ENCODE data around the gene KCNMA1.

KCNMA1 gene

DNA sequence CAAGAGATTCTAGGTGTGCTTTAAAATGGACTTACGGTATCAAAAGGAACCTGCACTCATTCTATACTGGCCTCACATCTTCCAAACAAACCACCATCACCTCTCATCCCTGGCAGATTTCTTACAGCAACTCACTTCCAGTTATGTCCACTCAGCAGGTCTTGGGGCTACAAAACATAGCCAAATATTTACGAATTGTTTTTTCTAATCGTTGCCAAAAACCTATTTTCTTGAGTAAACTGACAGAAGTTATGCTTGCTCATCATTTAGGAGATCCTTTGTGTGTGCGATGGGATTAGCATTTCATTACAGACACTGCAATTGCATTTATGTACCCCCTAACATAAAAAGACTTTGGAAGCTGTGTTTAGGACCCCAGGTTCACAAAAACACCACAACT lies 2.7 kb downstream of the KCNMA1 start:
- peaks cover 7% of the 10 kb centered on the region for H3K4me1 ChIP-seq (ENCODE audit: control insufficient read depth, insufficient read depth, low read length)
- no CpG with 5 or more reads among the region's 4 CpGs for WGBS (ENCODE audit: insufficient coverage, insufficient read length)
- H3K9me3 ChIP-seq (ENCODE audit: control insufficient read depth, insufficient read depth, low read length), result no peaks in the 10 kb centered on the region
- H3K27me3 ChIP-seq (ENCODE audit: control insufficient read depth, insufficient read depth, low read length), result peaks cover 29% of the 10 kb centered on the region
- H3K36me3 ChIP-seq (ENCODE audit: control insufficient read depth, insufficient read depth, low read length), result no peaks in the 10 kb centered on the region
- no peak overlapping the region for H3K4me3 ChIP-seq (ENCODE audit: low read length)
- no peak for DNase-seq (ENCODE audit: low read depth, low spot score)
- no peak overlapping the region for H3K27ac ChIP-seq (ENCODE audit: low read length)

DNA sequence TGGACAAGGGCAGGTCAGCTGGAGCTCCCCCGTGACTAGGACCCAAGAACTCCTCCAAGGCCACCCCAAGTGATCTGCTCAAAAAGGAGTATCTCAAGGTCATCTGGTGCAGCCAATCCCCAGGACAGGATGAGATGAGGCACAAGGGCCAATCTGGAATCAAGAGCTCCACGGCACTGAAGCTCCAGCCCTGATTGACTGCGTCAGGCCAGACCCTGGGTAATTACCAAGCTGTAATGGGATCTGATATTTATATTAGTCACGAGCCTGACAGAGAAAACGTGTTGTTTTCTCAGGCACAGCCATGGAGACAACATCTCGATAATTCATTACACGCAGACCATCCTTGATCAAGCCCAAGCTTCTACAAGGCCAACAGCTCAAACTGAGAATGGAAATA lies 4.2 kb downstream of the KCNMA1 start:
- Histone ChIP-seq H3K9me3 (ENCODE audit: control insufficient read depth, insufficient read depth, low read length) (no peaks in the 10 kb centered on the region), H3K27me3 (ENCODE audit: control insufficient read depth, insufficient read depth, low read length) (peaks cover 17% of the 10 kb centered on the region; the same call in 1 of the 2 replicates), H3K4me1 (ENCODE audit: control insufficient read depth, insufficient read depth, low read length) (peaks cover 5% of the 10 kb centered on the region; the same call in 1 of the 2 replicates), H3K36me3 (ENCODE audit: control insufficient read depth, insufficient read depth, low read length) (no peaks in the 10 kb centered on the region), H3K4me3 (ENCODE audit: low read length) (no peak overlapping the region), H3K27ac (ENCODE audit: low read length) (no peak overlapping the region)
- no peak for DNase-seq (ENCODE audit: low read depth, low spot score)
- no CpG with 5 or more reads among the region's 7 CpGs for WGBS (ENCODE audit: insufficient coverage, insufficient read length)

DNA sequence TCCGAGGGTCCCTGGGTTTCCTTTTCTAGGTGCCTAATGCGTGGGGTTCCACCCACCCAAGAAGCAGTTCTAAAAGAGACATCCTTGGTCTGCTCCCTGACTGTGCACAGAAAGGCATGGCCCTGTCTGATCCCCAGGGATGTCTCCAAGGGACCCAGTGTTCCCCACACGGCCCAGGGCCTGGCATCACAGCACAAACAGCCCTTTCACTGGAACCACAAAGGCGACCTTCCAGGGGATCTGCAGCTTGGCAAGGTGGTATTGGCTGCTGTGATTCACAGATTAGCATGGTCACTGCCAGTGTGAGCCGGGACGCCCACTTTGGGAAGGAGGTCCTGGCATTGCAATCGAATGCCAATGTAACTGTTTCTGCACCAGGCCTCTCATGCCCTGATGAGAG lies 6.4 kb downstream of the KCNMA1 start:
- H3K4me1 ChIP-seq (ENCODE audit: control insufficient read depth, insufficient read depth, low read length), result peaks cover 3% of the 10 kb centered on the region; the same call in 1 of the 2 replicates
- no peaks in the 10 kb centered on the region for H3K9me3 ChIP-seq (ENCODE audit: control insufficient read depth, insufficient read depth, low read length)
- H3K4me3 ChIP-seq (ENCODE audit: low read length), result no peak overlapping the region
- H3K27me3 ChIP-seq (ENCODE audit: control insufficient read depth, insufficient read depth, low read length), result peaks cover 8% of the 10 kb centered on the region; the same call in 1 of the 2 replicates
- H3K27ac ChIP-seq (ENCODE audit: low read length), result no peak overlapping the region
- DNase-seq (ENCODE audit: low read depth, low spot score), result no peak
- no peaks in the 10 kb centered on the region for H3K36me3 ChIP-seq (ENCODE audit: control insufficient read depth, insufficient read depth, low read length)
- WGBS (ENCODE audit: insufficient coverage, insufficient read length), result no CpG with 5 or more reads among the region's 7 CpGs

DNA sequence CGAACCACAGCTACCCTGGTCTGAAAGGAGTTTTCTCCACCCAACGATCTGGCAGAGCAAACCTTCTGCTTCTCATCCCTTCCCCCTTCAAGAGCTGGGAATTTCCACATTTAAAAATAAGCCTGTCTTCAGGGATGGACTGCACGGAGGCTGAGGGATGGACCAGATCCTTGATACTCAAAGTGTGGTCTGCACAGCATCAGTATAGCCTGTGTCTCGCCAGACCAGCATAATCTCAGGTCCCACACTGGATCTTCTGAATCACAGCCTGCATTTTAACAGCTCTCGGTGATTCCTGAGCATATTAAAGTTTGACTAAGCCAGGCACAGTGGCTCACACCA lies 7.1 kb downstream of the KCNMA1 start:
- H3K27ac ChIP-seq (ENCODE audit: low read length), result no peak overlapping the region
- H3K9me3 ChIP-seq (ENCODE audit: control insufficient read depth, insufficient read depth, low read length), result no peaks in the 10 kb centered on the region
- H3K36me3 ChIP-seq (ENCODE audit: control insufficient read depth, insufficient read depth, low read length), result no peaks in the 10 kb centered on the region
- H3K27me3 ChIP-seq (ENCODE audit: control insufficient read depth, insufficient read depth, low read length), result peaks cover under 1% of the 10 kb centered on the region; the same call in 1 of the 2 replicates
- H3K4me3 ChIP-seq (ENCODE audit: low read length), result no peak overlapping the region
- no CpG with 5 or more reads among the region's 5 CpGs for WGBS (ENCODE audit: insufficient coverage, insufficient read length)
- no peak for DNase-seq (ENCODE audit: low read depth, low spot score)
- no peaks in the 10 kb centered on the region for H3K4me1 ChIP-seq (ENCODE audit: control insufficient read depth, insufficient read depth, low read length)

DNA sequence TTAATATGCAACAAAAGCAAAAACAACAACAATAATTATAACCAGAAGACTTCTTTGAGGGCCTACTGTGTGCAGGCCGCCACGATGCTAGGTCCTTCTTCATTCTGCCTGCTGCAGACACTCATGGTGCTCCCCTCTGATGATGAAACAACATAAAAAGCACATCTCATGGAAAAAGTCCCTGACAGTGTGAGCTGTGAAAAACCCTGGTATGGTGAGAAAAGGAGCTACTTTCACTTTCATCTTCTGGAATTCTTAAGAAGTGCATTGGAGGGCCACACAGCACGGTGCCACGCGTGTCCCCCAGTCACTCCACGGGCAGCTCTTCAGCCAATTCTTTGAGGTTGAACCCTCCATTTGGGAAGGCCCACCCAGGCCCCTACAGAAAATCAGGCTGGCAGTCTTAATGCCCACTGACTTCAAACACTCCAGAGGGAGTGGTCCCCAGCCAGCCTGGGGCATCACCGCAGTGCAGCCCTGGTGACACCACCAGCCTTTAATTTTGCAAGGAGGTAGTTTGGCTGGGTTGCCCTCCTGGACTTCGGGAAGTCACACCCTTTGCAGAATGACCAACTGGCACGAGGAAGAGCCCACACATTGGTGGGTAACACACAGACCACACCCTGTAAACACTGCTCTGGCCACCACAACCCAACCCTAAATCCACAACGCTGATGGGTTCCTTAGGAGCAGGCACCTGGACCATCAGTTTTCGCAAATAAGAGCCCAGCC lies 7.7 kb downstream of the KCNMA1 start:
- Histone ChIP-seq H3K36me3 (ENCODE audit: control insufficient read depth, insufficient read depth, low read length) (no peaks in the 10 kb centered on the region), H3K4me3 (ENCODE audit: low read length) (no peak overlapping the region), H3K4me1 (ENCODE audit: control insufficient read depth, insufficient read depth, low read length) (no peaks in the 10 kb centered on the region), H3K9me3 (ENCODE audit: control insufficient read depth, insufficient read depth, low read length) (no peaks in the 10 kb centered on the region), H3K27ac (ENCODE audit: low read length) (no peak overlapping the region), H3K27me3 (ENCODE audit: control insufficient read depth, insufficient read depth, low read length) (no peaks in the 10 kb centered on the region)
- WGBS (ENCODE audit: insufficient coverage, insufficient read length), result no CpG with 5 or more reads among the region's 11 CpGs
- no peak for DNase-seq (ENCODE audit: low read depth, low spot score)

DNA sequence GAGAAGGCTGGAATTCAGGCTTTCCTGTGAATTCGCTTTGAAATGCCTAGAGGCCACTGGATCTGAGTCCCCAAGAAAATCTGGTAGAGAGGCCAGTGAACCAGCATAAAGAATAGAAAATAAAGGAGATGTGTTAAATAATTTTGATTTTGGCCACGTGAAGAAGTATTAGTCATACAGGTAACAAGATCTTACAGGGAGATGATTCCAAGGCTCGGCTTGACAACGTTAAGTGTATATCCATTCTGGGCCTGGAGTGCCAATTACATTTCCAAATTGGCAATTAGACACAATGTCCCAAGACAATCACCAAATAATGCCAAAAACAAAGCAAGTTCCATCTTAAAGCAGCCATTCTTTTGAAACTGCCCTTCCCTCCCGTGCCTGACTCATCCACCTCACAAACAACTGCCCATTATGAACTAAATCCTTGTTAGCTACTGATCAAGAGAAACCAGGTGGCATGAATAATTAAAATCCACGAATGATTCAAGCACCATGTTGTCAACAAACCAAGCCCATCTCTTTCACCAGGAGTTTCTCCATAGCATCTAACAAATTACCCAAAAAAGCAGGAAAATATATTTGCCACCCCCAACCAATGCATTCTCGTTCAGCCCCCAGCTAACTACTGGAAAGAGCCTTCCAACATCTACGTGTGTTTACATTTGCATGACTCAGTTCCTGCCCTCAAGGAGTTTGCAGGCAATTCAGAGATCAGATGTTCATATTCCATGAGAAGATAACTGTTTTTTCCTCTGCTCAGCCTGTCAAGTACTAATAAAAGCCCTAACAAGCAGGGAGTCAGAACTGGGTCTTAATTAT lies 8.5 kb downstream of the KCNMA1 start:
- H3K27ac ChIP-seq (ENCODE audit: low read length), result no peak overlapping the region
- no peaks in the 10 kb centered on the region for H3K36me3 ChIP-seq (ENCODE audit: control insufficient read depth, insufficient read depth, low read length)
- H3K4me3 ChIP-seq (ENCODE audit: low read length), result no peak overlapping the region
- no peaks in the 10 kb centered on the region for H3K27me3 ChIP-seq (ENCODE audit: control insufficient read depth, insufficient read depth, low read length)
- no peak for DNase-seq (ENCODE audit: low read depth, low spot score)
- WGBS (ENCODE audit: insufficient coverage, insufficient read length), result no CpG with 5 or more reads among the region's 8 CpGs
- H3K4me1 ChIP-seq (ENCODE audit: control insufficient read depth, insufficient read depth, low read length), result no peaks in the 10 kb centered on the region
- no peaks in the 10 kb centered on the region for H3K9me3 ChIP-seq (ENCODE audit: control insufficient read depth, insufficient read depth, low read length)

DNA sequence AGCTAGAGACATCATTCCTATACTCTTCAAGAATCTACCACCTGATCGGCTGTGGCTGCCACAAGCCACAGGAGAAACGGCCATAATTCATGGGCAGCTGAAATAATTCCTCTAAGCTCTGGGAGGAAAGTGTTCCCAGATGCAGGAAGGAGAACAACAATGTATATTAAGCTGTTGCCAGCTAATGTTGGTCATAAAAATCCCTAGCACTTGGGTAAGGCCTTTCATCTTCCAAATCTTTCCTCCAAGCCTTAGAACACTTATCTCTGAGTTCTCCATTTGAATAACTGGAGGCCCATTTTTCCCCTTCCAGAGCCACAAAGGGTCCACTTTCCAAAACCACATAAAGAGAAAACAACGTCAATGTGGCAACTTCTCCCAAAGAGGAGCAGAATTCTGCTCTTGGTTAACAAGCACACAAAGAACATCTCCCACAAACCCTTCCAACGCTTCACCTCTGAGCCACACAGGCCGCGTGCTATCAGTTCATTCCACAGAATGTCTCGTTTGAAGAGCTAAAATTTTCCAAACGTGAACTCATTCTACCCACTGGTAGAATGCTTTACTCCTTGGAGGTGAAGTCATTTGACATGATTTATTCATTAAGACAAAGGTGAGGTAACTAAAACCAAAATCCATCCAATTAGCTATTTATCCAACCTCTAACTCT lies 11.2 kb downstream of the KCNMA1 start:
- Histone ChIP-seq H3K4me1 (ENCODE audit: control insufficient read depth, insufficient read depth, low read length) (no peaks in the 10 kb centered on the region), H3K4me3 (ENCODE audit: low read length) (no peak overlapping the region), H3K27ac (ENCODE audit: low read length) (no peak overlapping the region), H3K36me3 (ENCODE audit: control insufficient read depth, insufficient read depth, low read length) (no peaks in the 10 kb centered on the region), H3K27me3 (ENCODE audit: control insufficient read depth, insufficient read depth, low read length) (no peaks in the 10 kb centered on the region), H3K9me3 (ENCODE audit: control insufficient read depth, insufficient read depth, low read length) (no peaks in the 10 kb centered on the region)
- DNase-seq (ENCODE audit: low read depth, low spot score), result no peak
- no CpG with 5 or more reads among the region's 8 CpGs for WGBS (ENCODE audit: insufficient coverage, insufficient read length)

DNA sequence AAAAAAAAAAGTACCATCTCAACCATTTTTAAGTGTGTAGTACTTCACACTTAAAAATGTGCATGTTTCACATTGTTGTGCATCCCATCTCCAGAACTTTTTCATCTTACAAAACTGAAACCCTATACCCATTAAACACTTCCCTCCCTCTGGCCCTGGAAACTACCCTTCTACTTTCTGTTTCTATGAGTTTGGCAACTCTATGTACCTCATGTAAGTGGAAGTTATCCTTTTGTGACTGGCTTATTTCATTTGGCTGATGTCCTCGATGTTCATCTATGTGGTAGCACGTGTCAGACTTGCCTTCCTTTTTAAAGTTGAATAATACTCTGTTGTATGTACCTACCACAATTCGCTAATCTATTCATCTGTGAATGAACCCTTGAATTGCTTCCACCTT lies 12.2 kb downstream of the KCNMA1 start:
- Histone ChIP-seq H3K36me3 (ENCODE audit: control insufficient read depth, insufficient read depth, low read length) (no peaks in the 10 kb centered on the region), H3K4me3 (ENCODE audit: low read length) (no peak overlapping the region), H3K9me3 (ENCODE audit: control insufficient read depth, insufficient read depth, low read length) (no peaks in the 10 kb centered on the region), H3K27me3 (ENCODE audit: control insufficient read depth, insufficient read depth, low read length) (no peaks in the 10 kb centered on the region), H3K27ac (ENCODE audit: low read length) (no peak overlapping the region), H3K4me1 (ENCODE audit: control insufficient read depth, insufficient read depth, low read length) (no peaks in the 10 kb centered on the region)
- WGBS (ENCODE audit: insufficient coverage, insufficient read length), result no CpG with 5 or more reads among the region's 3 CpGs
- DNase-seq (ENCODE audit: low read depth, low spot score), result no peak

DNA sequence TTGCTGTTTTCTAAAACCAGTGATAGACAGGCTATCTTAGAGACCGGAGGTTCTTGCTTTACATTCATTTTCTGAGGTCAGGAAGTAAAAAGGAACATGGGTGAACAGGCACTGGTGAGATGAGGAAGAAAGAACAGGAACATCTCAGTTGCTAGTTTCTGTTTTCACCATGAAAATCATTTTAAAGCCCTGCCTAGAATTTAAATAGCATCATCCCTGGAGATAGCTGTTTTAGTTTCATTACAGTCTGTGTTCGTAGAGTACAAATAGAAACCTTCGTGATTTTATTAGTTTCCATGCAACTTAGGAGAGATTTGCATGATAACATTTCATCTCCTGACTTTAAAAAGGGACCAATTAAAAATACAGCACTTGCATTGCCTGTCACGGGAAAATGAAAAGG lies 14.7 kb downstream of the KCNMA1 start:
- WGBS (ENCODE audit: insufficient coverage, insufficient read length), result no CpG with 5 or more reads among the region's 4 CpGs
- no peak for DNase-seq (ENCODE audit: low read depth, low spot score)
- Histone ChIP-seq H3K36me3 (ENCODE audit: control insufficient read depth, insufficient read depth, low read length) (no peaks in the 10 kb centered on the region), H3K9me3 (ENCODE audit: control insufficient read depth, insufficient read depth, low read length) (no peaks in the 10 kb centered on the region), H3K27me3 (ENCODE audit: control insufficient read depth, insufficient read depth, low read length) (no peaks in the 10 kb centered on the region), H3K4me3 (ENCODE audit: low read length) (no peak overlapping the region), H3K27ac (ENCODE audit: low read length) (no peak overlapping the region), H3K4me1 (ENCODE audit: control insufficient read depth, insufficient read depth, low read length) (no peaks in the 10 kb centered on the region)

DNA sequence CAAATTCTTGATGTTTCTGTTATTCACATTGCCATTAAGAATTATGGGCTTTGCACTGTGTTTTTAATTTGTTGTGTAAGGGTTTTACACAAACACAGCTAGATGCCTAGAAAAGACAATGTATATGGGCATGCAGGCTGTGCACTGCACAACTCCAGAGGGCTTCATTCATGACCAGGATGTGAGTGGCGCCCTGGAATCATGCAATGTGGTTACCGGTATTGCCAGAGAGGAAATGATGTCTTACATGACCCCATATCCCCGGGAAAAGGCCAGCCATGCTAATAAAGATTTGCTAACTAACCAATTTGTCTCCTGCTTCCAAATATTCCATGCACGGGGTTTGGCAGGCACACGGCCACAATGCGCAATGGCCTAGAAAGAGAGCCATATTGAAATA lies 16.9 kb downstream of the KCNMA1 start:
- DNase-seq (ENCODE audit: low read depth, low spot score), result no peak
- H3K27ac ChIP-seq (ENCODE audit: low read length), result no peak overlapping the region
- H3K4me1 ChIP-seq (ENCODE audit: control insufficient read depth, insufficient read depth, low read length), result no peaks in the 10 kb centered on the region
- no peaks in the 10 kb centered on the region for H3K9me3 ChIP-seq (ENCODE audit: control insufficient read depth, insufficient read depth, low read length)
- no peaks in the 10 kb centered on the region for H3K36me3 ChIP-seq (ENCODE audit: control insufficient read depth, insufficient read depth, low read length)
- WGBS (ENCODE audit: insufficient coverage, insufficient read length), result no CpG with 5 or more reads among the region's 6 CpGs
- no peaks in the 10 kb centered on the region for H3K27me3 ChIP-seq (ENCODE audit: control insufficient read depth, insufficient read depth, low read length)
- no peak overlapping the region for H3K4me3 ChIP-seq (ENCODE audit: low read length)

Data from iPS DF 6.9 (cell line).